HG02840 (cell line): Measurements from ENCODE around the gene COMMD8.

Source experiments
- ATAC-seq: cut with Tn5 transposase; IDR thresholded peaks from one replicate; pipeline ENCODE4 v1.9.1; 2021; ENCODE audit warnings: mild to moderate bottlenecking, moderate library complexity, moderate number of reproducible peaks; ENCODE audit not compliant: unreplicated experiment, low FRiP score

Gene COMMD8

GRCh38 chr4:47473141-47473750, 9.7 kb upstream of the COMMD8 start:
- no peak for ATAC-seq

- ATAC-seq: no peak
Observed at GRCh38 chr4:47471591-47471990, 8.1 kb upstream of the COMMD8 start.

GRCh38 chr4:47471064-47471463, 7.6 kb upstream of the COMMD8 start:
- ATAC-seq: no peak

- no peak for ATAC-seq
Observed at GRCh38 chr4:47469951-47470350, 6.4 kb upstream of the COMMD8 start.

- ATAC-seq: no peak
Observed at GRCh38 chr4:47468706-47469365, 5.3 kb upstream of the COMMD8 start.

- ATAC-seq: no peak
Observed at GRCh38 chr4:47466056-47466785, 2.7 kb upstream of the COMMD8 start.

GRCh38 chr4:47465004-47465403, 1.5 kb upstream of the COMMD8 start:
- ATAC-seq: no peak

- peak; percentile 22 for ATAC-seq
Observed at GRCh38 chr4:47462799-47463234, 685 bp downstream of the COMMD8 start.

- no peak for ATAC-seq
Observed at GRCh38 chr4:47451657-47452056, 11.8 kb downstream of the COMMD8 start.

GRCh38 chr4:47444031-47444430, 19.5 kb downstream of the COMMD8 start:
- no peak for ATAC-seq

- ATAC-seq: no peak
Observed at GRCh38 chr4:47442980-47443379, 20.5 kb downstream of the COMMD8 start.

GRCh38 chr4:47434931-47435330, 28.6 kb downstream of the COMMD8 start:
- no peak for ATAC-seq

- no peak for ATAC-seq
Observed at GRCh38 chr4:47432749-47433148, 30.8 kb downstream of the COMMD8 start.

GRCh38 chr4:47427935-47428334, 35.6 kb downstream of the COMMD8 start:
- ATAC-seq: no peak

- ATAC-seq: no peak
Observed at GRCh38 chr4:47425628-47426027, 37.9 kb downstream of the COMMD8 start.

GRCh38 chr4:47419296-47419695, 44.2 kb downstream of the COMMD8 start:
- no peak for ATAC-seq

GRCh38 chr4:47418147-47418546, 45.4 kb downstream of the COMMD8 start:
- ATAC-seq: no peak

- ATAC-seq: no peak
Observed at GRCh38 chr4:47415719-47416118, 47.8 kb downstream of the COMMD8 start.

- ATAC-seq: no peak
Observed at GRCh38 chr4:47413521-47413920, 50.0 kb downstream of the COMMD8 start.

- ATAC-seq: no peak
Observed at GRCh38 chr4:47410271-47410670, 53.2 kb downstream of the COMMD8 start.

- no peak for ATAC-seq
Observed at GRCh38 chr4:47406408-47406807, 57.1 kb downstream of the COMMD8 start.
